Measurements from ENCODE around the gene RNH1. TPM values are rescaled to one million over a fixed set of nuclear protein-coding genes. Genes with fewer than 3 reads are reported as not detected.

Gene RNH1
- total RNA-seq, 1 experiment from 2014 or later: 288 TPM

- Mint-ChIP-seq H3K36me3 (ENCODE audit: insufficient read depth, unreplicated experiment) (peaks cover 29% of the 10 kb centered on the region), H3K27ac (ENCODE audit: low read depth, unreplicated experiment) (no peak overlapping the region), H3K4me1 (ENCODE audit: insufficient read depth, unreplicated experiment) (no peaks in the 10 kb centered on the region), H3K27me3 (ENCODE audit: insufficient read depth, unreplicated experiment) (no peaks in the 10 kb centered on the region), H3K4me3 (ENCODE audit: unreplicated experiment) (no peak overlapping the region), H3K9me3 (ENCODE audit: unreplicated experiment) (no peaks in the 10 kb centered on the region)
- TF ChIP-seq, protein P1, sequence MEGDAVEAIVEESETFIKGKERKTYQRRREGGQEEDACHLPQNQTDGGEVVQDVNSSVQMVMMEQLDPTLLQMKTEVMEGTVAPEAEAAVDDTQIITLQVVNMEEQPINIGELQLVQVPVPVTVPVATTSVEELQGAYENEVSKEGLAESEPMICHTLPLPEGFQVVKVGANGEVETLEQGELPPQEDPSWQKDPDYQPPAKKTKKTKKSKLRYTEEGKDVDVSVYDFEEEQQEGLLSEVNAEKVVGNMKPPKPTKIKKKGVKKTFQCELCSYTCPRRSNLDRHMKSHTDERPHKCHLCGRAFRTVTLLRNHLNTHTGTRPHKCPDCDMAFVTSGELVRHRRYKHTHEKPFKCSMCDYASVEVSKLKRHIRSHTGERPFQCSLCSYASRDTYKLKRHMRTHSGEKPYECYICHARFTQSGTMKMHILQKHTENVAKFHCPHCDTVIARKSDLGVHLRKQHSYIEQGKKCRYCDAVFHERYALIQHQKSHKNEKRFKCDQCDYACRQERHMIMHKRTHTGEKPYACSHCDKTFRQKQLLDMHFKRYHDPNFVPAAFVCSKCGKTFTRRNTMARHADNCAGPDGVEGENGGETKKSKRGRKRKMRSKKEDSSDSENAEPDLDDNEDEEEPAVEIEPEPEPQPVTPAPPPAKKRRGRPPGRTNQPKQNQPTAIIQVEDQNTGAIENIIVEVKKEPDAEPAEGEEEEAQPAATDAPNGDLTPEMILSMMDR (IDR thresholded peaks at IDR 0.05; ENCODE audit: unreplicated experiment): no peak
- DNase-seq (ENCODE audit: unreplicated experiment): no peak
- intact Hi-C loops (cut with micrococcal nuclease): no loop called here
- BruUV-seq (replicated peaks): no TSS peak
- ChIA-PET POLR2A (interaction anchor here (0.6 kb wide), 1 partner anchor 11 kb away, joined by 4 read pairs; no protein-coding TSS in a partner anchor), CTCF (interaction anchor here (0.6 to 1.5 kb wide), 4 partner anchors 9 to 254 kb away, joined by 3 read pairs; no protein-coding TSS in a partner anchor)
Observed at GRCh38 chr11:528166-528814, 21.2 kb upstream of the RNH1 start.

DNA sequence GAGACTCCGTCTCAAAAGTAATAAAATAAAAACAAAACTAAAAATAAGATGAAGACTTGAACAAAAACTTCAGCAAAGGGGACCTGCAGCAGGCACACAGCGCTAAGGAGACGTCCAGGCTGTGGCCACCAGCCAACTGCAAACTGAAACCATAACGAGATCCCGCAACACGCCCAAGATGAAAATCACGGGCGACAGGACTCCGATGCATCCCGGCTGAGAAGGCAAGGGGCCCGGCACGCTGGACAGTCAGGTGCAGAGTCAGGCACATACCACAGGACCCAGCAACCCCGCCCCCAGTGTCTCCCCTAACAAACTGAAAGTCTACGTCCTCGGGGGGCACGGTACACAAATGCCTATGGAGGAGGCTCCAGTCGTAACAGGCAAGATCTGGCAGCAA, 19.1 kb upstream of the RNH1 start:
- Mint-ChIP-seq H3K4me1 (ENCODE audit: insufficient read depth, unreplicated experiment) (no peaks in the 10 kb centered on the region), H3K9me3 (ENCODE audit: unreplicated experiment) (no peaks in the 10 kb centered on the region), H3K27ac (ENCODE audit: low read depth, unreplicated experiment) (no peak overlapping the region), H3K27me3 (ENCODE audit: insufficient read depth, unreplicated experiment) (no peaks in the 10 kb centered on the region), H3K36me3 (ENCODE audit: insufficient read depth, unreplicated experiment) (peaks cover 12% of the 10 kb centered on the region), H3K4me3 (ENCODE audit: unreplicated experiment) (no peak overlapping the region)
- CTCF ChIA-PET: no interaction called here
- no TSS peak for BruUV-seq (replicated peaks)
- POLR2A ChIA-PET: interaction anchor here (1.3 kb wide), 1 partner anchor 8 kb away, joined by 5 read pairs; no protein-coding TSS in a partner anchor
- TF ChIP-seq, protein P1 (IDR thresholded peaks at IDR 0.05; ENCODE audit: unreplicated experiment): no peak
- DNase-seq (ENCODE audit: unreplicated experiment): no peak
- intact Hi-C loops (cut with micrococcal nuclease): no loop called here

DNA sequence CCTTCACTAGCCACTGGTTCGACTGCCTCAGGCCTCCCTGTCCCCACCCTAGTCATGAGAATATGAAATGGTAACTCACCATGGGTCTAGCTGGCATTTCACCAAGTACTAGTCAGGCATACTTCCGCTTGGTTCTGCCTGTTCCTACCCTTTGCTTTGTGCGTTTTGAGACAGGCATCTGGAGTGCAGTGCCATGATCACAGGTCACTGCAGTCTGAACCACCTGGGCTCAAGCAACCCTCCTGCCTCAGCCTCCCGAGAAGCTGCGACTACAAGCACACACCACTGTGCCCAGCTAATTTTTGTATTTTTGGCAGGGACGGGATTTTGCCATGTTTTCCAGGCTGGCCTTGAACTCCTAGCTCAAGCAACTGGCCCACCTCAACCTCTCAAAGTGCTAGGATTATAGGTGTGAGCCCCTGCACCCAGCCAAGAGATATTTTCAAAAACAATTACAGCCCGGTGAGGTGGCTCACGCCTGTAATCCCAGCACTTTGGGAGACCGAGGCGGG, 14.2 kb upstream of the RNH1 start:
- ChIA-PET POLR2A (interaction anchor here (1.5 to 1.6 kb wide), 2 partner anchors 12 to 15 kb away, joined by 5 to 6 read pairs; no protein-coding TSS in a partner anchor), CTCF (interaction anchor here (0.6 kb wide), 1 partner anchor 495 kb away, joined by 3 read pairs; no protein-coding TSS in a partner anchor)
- TF ChIP-seq, protein P1 (IDR thresholded peaks at IDR 0.05; ENCODE audit: unreplicated experiment): no peak
- no peak overlapping the region for H3K4me3 Mint-ChIP-seq (ENCODE audit: unreplicated experiment)
- no peaks in the 10 kb centered on the region for H3K9me3 Mint-ChIP-seq (ENCODE audit: unreplicated experiment)
- H3K27ac Mint-ChIP-seq (ENCODE audit: low read depth, unreplicated experiment): no peak overlapping the region
- intact Hi-C loops (cut with micrococcal nuclease): no loop called here
- no peaks in the 10 kb centered on the region for H3K27me3 Mint-ChIP-seq (ENCODE audit: insufficient read depth, unreplicated experiment)
- peaks cover 19% of the 10 kb centered on the region for H3K36me3 Mint-ChIP-seq (ENCODE audit: insufficient read depth, unreplicated experiment)
- H3K4me1 Mint-ChIP-seq (ENCODE audit: insufficient read depth, unreplicated experiment): no peaks in the 10 kb centered on the region
- no peak for DNase-seq (ENCODE audit: unreplicated experiment)
- no TSS peak for BruUV-seq (replicated peaks)

DNA sequence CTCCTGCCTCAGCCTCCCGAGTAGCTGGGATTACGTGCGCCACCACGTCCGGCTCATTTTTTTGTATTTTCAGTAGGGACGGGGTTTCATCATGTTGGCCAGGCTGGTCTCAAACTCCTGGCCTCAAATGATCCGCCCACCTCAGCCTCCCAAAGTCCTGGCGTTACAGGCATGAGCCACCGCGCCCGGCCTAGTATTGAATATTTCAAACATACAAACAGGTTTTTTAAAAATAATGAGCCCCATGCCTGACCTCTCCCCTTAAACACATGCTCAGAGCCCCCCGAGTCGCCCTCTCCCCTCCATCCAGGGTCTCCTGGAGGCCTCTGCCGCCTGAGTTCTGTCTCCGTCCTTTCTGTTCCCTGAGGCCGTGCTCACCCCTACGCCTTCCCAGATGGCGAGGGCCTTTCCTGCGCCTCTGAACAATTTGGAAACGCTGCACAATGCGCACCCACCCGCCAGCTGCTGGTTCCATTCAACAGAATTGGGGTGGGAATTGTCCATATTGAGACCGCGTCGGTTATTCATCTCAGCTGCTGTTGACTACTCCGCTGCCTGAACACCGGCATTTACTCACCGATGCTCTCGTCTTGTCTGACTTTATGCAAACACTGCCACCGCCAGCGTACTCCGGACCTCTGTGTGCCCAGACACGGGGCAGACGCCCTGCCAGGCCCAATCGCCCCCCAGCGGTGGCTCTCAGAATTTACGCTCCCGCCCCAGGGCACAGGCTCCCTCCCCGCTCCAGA, 13.6 kb upstream of the RNH1 start:
- ChIA-PET CTCF (interaction anchor here (0.6 kb wide), 2 partner anchors 48 to 103 kb away, joined by 3 to 4 read pairs; no protein-coding TSS in a partner anchor), POLR2A (interaction anchor here (0.7 to 1.6 kb wide), 2 partner anchors 12 to 144 kb away, joined by 3 to 5 read pairs; no protein-coding TSS in a partner anchor)

More for the DNA sequence above, 13.6 kb upstream of the RNH1 start:
- Mint-ChIP-seq H3K36me3 (ENCODE audit: insufficient read depth, unreplicated experiment) (peaks cover 20% of the 10 kb centered on the region), H3K27me3 (ENCODE audit: insufficient read depth, unreplicated experiment) (no peaks in the 10 kb centered on the region), H3K4me3 (ENCODE audit: unreplicated experiment) (no peak overlapping the region), H3K9me3 (ENCODE audit: unreplicated experiment) (no peaks in the 10 kb centered on the region), H3K4me1 (ENCODE audit: insufficient read depth, unreplicated experiment) (peaks cover under 1% of the 10 kb centered on the region), H3K27ac (ENCODE audit: low read depth, unreplicated experiment) (no peak overlapping the region)
- BruUV-seq (replicated peaks): no TSS peak
- intact Hi-C loops (cut with micrococcal nuclease): no loop called here
- DNase-seq (ENCODE audit: unreplicated experiment): no peak
- TF ChIP-seq, protein P1 (IDR thresholded peaks at IDR 0.05; ENCODE audit: unreplicated experiment): no peak
